Kidney capillary endothelial cell (primary cell): ENCODE results near the gene MALAT1.
"Not testable (repeated sequence)": the region's sequence is repeated elsewhere in the genome, so short reads cannot be mapped to it uniquely, and the experiment has no call there.

Source experiments
- DNase-seq: peaks from one replicate; pipeline ENCODE4 v3.0.0-alpha.2; 2018; ENCODE audit warnings: low spot score

The MALAT1 gene

DNA sequence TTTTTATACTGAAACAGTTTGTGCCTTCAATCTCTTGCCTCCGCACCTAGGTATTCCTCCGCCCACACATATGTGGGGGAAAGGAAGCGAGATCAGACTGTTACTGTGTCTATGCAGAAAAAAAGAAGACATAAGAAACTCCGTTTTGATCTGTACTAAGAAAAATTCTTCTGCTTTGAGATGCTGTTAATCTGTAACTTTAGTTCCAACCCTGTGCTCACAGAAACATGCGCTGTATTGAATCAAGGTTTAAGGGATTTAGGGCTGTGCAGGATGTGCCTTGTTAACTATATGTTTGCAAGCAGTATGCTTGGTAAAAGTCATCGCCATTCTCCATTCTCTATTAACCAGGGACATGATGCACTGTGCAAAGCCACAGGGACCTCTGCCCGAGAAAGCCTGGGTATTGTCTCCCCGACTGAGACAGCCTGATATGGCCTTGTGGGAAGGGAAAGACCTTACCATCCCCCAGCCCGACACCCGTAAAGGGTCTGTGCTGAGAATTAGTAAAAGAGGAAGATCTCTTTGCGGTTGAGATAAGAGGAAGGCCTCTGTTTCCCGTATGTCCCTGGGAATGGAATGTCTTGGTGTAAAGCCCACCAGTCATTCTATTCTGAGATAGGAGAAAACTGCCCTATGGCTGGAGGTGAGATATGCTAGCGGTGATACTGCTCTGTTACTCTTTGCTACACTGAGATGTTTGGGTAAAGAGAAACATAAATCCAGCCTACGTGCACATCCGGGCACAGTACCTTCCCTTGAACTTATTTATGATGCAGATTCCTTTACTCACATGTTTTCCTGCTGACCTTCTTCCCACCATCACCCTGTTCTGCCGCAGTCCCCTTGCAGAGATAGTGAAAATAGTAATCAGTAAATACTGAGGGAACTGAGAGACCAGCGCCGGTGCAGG lies 24.1 kb downstream of the MALAT1 start:
- DNase-seq, result not testable (repeated sequence)

DNA sequence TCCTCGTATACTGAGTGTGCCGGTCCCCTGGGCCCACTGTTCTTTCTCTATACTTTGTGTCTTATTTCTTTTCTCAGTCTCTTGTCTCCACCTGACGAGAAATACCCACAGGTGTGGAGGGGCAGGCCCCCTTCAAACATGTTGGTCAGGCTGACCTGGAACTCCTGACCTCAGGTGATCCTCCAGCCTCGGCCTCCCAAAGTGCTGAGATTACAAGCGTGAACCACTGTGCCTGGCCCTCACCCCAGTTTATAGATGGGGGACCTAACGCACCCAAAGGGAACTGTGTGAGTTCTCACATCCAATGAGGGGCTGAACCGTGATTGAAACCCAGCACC lies 24.8 kb downstream of the MALAT1 start:
- DNase-seq, result not testable (repeated sequence)

DNA sequence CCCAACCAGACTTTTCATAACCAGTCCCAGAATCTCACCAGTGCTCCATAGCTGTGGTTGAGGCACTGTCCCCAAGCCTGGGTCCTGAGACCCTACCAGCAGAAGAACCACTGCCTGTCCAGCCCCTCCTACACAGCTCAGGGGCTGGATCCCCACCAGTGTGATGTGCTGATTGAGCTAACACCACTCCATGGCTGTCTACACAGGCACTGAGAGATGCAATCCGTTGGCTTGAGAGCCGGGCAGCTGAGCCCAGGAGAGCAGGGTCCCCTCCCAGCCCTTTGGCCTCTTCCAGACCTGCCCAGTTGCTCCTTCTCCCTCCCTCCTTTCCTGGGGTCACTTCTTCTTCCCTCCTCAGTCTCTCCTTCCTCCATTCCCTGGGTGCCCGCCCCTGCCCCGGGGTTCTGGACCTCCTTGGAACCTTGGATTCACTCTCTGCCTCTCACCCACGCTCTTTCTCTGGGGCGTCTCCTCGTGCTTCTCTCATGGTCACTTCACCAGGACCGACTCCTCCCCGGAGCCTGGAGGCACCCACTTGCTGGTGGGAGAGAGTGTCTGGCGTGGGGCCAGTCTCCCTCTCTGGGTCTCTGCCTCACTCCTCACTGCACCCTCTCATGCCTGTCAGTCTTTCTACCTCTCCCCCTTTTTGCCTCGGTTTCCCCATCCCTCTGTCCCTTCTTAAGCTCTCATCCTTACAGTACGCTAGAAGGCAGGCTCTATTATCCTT lies 25.3 kb downstream of the MALAT1 start:
- DNase-seq, result no peak

DNA sequence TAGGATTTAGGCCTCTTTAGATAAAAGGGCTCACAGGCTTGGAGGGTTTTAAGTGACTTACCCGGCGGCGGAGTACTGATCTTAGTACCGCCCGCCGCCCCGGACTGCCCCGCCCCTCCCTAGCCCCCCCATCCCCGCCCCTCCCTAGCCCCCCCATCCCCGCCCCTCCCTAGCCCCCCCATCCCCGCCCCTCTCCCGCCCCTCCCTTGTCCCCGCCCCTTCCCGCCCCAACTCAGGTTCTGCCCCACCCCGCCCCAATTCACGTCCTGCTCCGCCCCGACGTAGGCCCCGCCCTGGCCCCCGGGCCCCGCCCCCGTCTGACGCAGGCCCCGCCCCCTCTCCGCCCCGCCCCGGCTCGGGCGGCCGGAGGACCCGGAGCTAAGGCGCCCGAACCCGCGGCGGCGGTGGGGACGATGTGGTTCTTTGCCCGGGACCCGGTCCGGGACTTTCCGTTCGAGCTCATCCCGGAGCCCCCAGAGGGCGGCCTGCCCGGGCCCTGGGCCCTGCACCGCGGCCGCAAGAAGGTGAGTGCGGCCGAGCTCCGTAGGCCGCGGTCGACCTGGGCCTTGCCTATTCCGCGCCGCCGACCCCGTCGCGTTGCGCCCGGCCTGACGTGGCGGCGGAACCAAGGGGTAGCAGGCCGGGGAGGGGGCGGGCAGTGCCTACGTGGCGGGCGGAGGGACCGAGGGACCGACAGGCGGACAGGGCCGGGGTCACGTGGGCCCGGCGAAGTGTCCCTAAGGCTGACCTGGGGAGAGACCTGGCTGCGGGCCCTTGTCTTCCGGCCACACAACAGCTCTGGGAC lies 26.1 kb downstream of the MALAT1 start, which contains the start of gene SCYL1:
SCYL1 (plus strand) TSS at position 343 of the 805 bp plus-strand sequence; CDS start at position 414, 71 bp downstream.
- peak; percentile 58 for DNase-seq

DNA sequence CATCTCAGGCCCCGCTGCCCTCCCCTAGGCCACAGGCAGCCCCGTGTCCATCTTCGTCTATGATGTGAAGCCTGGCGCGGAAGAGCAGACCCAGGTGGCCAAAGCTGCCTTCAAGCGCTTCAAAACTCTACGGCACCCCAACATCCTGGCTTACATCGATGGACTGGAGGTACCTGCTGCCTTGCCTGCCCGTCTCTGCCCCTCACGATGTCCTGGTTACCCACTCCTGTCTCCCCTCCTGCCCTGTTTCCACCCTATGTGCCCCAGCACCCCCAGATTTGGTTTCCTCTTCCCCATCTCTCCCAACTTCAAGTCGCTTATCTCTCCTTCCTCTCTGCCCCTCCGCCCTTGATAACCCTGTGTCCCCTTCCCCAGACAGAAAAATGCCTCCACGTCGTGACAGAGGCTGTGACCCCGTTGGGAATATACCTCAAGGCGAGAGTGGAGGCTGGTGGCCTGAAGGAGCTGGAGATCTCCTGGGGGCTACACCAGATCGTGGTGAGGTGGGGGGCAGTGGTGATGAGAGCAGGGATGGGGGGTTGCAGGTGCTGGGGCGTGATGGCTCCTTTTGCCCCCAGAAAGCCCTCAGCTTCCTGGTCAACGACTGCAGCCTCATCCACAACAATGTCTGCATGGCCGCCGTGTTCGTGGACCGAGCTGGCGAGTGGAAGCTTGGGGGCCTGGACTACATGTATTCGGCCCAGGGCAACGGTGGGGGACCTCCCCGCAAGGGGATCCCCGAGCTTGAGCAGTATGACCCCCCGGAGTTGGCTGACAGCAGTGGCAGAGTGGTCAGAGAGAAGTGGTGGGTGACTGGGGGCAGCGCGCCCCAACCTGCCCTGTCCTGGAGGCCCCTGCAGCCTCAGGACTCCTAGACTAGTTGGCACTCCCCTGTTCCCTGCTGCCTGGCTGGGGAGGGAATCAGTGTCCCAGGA lies 27.0 kb downstream of the MALAT1 start:
- no peak for DNase-seq

DNA sequence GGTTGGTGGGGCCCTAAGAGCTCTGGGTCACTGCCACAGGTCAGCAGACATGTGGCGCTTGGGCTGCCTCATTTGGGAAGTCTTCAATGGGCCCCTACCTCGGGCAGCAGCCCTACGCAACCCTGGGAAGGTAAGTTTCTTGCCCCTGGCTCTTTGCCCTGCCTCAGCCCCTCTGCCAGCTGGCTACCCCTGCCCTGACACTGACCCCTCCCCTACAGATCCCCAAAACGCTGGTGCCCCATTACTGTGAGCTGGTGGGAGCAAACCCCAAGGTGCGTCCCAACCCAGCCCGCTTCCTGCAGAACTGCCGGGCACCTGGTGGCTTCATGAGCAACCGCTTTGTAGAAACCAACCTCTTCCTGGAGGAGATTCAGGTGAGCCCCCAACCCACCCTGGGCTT lies 27.9 kb downstream of the MALAT1 start:
- DNase-seq, result no peak

DNA sequence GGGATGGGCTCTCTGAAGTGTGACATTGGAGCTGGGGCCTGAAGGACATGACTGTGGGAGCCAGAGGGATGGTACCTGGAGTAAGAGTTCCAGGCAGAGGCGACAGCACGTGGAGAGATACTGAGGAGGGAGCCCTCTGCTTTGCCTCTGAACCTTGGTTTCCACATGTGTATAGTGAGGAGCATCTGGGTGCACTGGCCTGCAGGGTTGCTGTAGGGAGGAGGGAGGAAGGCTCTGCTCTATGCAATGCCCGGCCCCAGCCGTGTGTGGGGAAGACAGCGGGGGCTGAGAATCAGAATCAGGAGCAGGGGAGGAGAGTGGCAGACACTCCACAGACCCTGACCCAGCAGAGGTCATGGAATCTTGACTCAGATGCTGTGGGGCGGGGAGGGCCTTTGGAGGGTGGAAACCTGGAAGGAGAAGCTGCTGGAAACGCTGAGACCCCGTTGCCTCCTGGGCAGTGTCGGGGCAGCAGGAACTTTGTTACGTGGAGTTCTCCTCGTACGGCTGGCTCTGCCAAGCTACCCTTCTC lies 30.0 kb downstream of the MALAT1 start:
- no peak for DNase-seq

DNA sequence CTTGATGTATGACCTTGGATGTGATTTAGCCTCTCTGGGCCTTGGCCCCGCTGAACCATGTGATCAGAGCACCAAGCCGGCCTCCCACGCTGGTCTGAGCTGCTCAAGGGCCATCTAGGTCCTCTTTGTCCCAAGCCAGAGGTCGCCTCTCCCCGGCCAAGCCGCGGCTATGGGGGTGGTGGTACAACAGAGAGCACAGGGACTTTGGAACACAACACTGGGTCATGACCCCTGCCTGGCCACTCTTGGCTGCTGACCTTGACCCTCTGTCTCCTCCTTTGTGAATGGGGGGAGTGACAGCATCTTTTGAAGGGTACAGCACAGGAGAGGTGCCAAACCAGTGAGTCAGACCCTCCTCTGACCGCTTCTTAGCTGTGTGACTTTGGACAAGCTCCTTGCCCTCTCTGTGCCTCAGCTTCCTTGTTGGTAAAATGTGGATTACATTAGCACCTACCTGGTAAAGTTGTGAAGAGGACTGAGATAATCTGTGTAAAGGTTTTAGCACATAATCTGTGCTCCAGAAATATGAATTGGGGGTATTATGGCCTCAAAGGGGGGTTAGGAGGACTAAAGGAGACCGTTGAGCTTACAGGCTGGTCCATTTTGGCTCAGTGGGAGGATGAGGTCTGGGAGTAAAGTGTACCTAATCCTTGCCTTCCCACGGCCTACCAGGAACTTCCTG lies 30.8 kb downstream of the MALAT1 start:
- DNase-seq, result no peak

DNA sequence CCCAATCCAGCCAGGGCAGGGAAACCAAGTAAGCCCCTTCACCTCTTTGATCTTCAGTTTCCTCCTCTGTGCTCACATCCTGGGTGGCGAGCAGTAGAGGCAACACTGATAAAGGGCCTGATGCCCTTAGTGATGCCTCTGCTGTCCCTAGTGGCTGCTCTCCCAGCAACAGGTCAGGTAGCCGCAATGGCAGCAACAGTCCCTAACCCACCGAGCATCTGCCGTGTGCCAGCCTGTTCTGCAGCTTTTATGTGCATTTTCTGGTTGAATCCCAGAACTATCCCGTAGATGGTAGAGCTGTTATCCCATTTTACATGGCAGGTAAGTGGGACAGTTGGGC lies 31.3 kb downstream of the MALAT1 start:
- DNase-seq, result no peak

DNA sequence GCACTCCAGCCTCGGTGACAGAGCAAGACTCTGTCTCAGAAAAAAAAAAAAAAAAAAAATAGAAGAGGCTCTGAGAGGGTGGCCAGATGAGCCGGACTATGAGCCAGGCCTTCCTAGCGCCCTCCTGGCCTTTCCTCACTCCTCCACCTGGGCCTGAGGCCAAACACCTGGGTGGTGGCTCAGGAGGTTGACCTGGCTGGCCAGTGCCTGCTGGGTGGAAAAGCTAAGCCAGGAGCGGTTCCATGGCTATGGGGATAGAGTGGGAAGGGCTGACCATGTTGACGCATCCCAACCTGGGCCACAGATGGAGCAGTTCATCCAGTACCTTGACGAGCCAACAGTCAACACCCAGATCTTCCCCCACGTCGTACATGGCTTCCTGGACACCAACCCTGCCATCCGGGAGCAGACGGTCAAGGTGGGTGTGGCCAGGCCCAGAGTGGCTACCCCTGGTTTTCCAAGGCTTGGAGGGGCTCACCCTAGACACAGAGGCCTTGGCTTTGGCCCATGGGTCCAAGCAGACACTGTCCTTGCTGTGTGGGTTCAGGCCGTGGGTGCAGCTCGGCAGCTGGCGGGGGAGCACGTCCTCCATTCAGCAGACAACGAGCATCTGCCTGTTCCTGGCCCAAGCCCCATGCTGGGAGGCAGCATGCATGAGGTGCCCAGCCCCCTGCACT lies 33.7 kb downstream of the MALAT1 start:
- no peak for DNase-seq

DNA sequence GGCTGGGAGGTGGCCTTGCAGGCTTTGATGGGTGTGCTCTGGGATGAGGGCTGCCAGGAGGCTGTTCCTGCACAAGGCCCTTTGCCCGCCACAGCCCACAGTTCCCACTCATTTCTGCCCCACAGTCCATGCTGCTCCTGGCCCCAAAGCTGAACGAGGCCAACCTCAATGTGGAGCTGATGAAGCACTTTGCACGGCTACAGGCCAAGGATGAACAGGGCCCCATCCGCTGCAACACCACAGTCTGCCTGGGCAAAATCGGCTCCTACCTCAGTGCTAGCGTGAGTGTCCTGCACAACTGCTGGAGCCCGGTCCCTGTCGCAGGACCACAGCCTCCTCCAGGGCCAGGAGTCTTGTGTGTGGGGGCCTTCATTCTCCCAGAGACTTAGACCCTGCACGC lies 36.3 kb downstream of the MALAT1 start:
- DNase-seq, result no peak

DNA sequence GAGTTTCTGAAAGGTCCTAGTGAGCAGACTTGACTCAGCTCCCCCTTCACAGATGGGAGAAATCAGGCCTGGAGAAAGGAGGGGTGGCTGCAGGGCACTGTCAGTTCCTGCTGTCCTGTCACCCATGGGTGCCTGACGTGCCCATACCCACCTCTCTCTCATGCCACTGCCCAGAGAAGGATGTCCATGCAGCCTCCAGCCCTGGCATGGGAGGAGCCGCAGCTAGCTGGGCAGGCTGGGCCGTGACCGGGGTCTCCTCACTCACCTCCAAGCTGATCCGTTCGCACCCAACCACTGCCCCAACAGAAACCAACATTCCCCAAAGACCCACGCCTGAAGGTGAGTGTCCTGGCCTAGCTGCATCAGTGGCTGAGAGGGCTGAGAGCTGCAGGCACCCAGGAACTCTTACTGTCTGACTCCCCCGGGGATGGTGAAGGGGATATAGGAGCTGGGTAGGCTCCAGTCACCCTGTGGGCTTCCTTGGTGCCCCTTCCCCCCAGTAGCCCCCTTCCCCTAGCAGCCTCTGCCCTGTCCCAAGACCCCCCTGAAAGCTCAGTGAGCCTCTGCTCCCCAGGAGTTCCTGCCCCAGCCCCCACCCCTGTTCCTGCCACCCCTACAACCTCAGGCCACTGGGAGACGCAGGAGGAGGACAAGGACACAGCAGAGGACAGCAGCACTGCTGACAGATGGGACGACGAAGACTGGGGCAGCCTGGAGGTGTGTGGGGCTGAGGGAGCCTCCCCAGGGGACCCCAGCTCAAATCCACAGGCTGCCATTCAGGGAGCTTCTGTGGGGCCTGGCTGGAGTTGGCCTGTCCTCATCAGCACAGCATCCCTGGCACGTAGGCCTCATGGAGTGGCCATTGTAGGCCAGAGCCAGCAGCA lies 37.8 kb downstream of the MALAT1 start:
- no peak for DNase-seq

DNA sequence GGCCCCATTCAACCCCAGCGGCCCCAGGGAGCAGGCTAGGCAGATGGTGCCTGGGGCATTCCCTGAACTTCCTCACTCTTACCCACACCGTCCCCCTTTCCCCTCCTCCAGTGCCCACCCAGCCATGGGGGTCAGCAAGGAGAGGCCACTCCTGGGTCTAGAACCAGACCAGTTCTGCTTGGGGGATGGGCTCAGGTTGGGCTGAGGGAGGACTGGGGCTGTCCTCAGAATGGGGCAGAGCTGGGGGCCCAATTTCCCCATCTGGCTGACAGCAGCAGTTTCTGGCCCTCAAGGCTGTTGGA lies 38.4 kb downstream of the MALAT1 start:
- DNase-seq, result no peak

DNA sequence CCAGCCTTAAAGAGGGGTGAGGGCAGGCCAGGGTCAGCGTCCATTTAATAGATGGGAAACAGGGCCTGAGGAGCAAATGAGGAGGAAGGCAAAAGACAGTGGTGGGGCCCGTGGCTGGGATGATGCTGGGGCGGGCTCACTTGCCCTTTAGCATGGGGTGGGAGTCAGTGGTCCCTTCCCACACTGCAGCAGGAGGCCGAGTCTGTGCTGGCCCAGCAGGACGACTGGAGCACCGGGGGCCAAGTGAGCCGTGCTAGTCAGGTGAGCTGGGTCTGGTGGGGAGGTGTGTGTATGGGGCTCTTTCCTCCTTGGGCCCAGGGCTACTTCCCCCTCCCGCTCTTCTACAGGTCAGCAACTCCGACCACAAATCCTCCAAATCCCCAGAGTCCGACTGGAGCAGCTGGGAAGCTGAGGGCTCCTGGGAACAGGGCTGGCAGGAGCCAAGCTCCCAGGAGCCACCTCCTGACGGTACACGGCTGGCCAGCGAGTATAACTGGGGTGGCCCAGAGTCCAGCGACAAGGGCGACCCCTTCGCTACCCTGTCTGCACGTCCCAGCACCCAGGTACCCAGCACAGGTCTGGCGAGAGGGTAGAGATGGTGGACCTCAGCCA lies 38.9 kb downstream of the MALAT1 start:
- DNase-seq, result no peak

DNA sequence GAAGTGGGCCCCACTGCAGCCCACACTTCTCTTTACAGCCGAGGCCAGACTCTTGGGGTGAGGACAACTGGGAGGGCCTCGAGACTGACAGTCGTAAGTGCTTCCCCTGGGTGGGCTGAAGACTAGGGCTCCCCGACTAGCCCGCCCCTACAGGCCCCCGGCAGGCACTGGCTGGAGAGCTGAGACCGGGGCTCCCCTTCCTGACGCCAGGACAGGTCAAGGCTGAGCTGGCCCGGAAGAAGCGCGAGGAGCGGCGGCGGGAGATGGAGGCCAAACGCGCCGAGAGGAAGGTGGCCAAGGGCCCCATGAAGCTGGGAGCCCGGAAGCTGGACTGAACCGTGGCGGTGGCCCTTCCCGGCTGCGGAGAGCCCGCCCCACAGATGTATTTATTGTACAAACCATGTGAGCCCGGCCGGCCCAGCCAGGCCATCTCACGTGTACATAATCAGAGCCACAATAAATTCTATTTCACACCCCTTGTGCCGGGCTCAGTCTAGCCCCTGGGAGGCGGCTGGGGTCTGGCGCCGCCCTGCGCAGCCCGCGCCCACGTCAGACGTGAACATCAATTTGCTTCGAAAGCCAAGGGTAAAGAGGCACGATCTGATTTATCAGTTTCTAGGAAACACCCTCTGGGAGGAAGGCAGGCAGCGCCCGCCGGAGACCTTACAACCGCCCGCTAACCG lies 39.5 kb downstream of the MALAT1 start:
- no peak for DNase-seq

DNA sequence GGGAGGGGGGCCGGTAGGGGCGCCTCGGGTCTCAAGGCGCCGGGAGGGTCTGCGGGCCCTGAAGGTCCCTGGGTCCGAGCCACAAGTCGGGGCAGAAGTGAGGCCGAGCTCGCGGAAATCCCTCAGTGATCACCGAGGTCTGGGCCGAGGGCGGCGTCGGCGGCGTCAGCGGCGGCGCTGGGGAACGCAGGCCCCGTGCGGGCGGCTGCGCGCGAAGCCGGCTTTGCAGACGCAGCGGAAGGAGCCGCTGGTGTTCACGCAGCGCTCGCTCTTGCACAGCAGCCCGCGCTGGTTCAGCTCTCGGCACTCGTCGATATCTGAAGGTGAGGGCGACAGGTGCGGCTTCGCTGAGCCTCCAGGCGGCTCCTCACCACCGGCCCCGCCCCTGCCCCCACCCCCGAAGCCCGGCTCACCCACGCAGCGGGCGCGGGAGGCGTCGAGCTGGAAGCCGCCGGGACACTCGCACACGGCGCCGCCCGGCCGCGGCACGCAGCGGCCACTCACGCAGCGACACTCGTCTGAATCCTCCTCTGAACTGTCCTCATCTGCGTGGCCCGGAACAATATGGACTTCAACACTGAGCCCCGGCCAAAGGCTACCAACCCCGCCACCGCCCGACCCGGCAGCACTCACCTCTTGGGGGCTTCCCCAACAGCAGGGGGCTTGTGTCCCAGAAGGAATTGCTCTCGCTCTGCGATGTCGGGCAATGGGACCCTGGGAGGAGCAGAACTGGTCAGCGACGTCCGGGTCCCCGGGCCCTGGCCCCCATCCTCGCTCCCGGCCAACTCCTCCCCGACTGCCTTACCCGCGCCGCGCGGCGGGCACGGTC lies 40.3 kb downstream of the MALAT1 start:
- no peak for DNase-seq

DNA sequence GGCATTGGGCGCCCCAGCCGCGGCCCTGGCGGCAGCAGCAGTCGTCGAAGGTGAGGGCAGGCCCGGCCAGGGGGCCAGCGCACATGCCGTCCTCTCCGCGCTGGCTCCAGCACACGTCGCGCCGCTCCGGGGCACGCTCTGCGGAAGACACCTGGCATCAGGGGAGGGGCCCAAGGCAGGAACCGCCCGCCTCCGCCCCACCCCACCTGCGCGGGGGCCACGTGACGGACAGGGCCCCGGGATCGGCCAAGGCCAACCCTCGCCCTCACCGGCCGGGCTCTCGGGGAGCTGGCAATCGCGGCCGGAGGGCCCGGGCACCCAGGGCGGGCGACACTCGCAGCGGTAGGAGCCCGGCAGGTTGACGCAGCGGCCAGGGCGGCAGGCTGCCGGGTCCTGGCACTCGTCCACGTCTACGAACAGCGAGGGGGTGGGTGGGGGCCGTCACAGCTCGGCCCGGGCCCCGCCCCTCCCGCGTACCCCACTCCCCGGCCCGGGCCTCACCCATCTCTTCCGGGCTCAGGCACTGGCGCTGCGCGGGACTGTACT lies 41.0 kb downstream of the MALAT1 start:
- no peak for DNase-seq
